GM12878 (cell line): ENCODE measurements around the gene PTPRM. TPM values are rescaled to one million over a fixed set of nuclear protein-coding genes. Genes with fewer than 3 reads are reported as not detected.

Source experiments
- ATAC-seq: fragments of 200-7000 bp; cut with Tn5 transposase; 3 replicates; pipeline ENCODE4 v1.9.1; 2020; ENCODE audit warnings: mild to moderate bottlenecking, moderate library complexity
- BruUV-seq: library from RNA; stranded (reverse); fragments of 400-500 nt; replicated peaks from 2 replicates; lab custom pipeline; 2021; lab: Mats Ljungman, UMichigan
- CTCF ChIA-PET: fragments of 300-600 bp; sonication (Branson Sonifier 250); formaldehyde crosslinking; extraction: SDS; loops from one replicate; lab custom pipeline; 2021; ENCODE audit warnings: inconsistent platforms; lab: Yijun Ruan, JAX
- POLR2A ChIA-PET: fragments of 350-600 bp; formaldehyde crosslinking; extraction: SDS; loops from one replicate; lab custom pipeline; 2021; ENCODE audit warnings: inconsistent platforms; lab: Charles Lee
- RAD21 ChIA-PET: fragments of 300-600 bp; sonication (Branson Sonifier 250); formaldehyde crosslinking; loops from one replicate; lab custom pipeline; 2023; ENCODE audit warnings: antibody characterized with exemption; ENCODE audit not compliant: unreplicated experiment; lab: Charles Lee
- SMC1A ChIA-PET: fragments of 300-600 bp; sonication (Branson Sonifier 250); formaldehyde crosslinking; loops from one replicate; lab custom pipeline; 2023; ENCODE audit not compliant: unreplicated experiment, uncharacterized antibody; lab: Charles Lee
- DNase-seq: peaks from one replicate; pipeline ENCODE4 v3.0.0-alpha.2; 2011; ENCODE audit warnings: low read depth, low spot score
- FAIRE-seq: peaks from 3 replicates; lab custom pipeline; 2011; peaks lifted over from hg19 to GRCh38; lab: Jason Lieb, UNC
- H2AFZ ChIP-seq: 2 replicates; pipeline ENCODE4 v1.6.0; 2011; ENCODE audit warnings: low read depth, low read length, control low read depth; ENCODE audit not compliant: control insufficient read depth
- H3K27ac ChIP-seq: 2 replicates; pipeline ENCODE4 v1.5.1; 2011; ENCODE audit warnings: control low read depth; ENCODE audit not compliant: control insufficient read depth, insufficient read depth
- H3K27me3 ChIP-seq, 2 experiments: replicated peaks in 1 of 2; 2 replicates each; pipeline versions ENCODE4 v1.6.0 to v1.6.1; 2011; ENCODE audit warnings: low read length in 1 of 2; ENCODE audit not compliant: control insufficient read depth in 2 of 2, insufficient read depth in 2 of 2
- H3K36me3 ChIP-seq, 2 experiments: 2 replicates each; pipeline ENCODE4 v1.5.1; 2011; ENCODE audit warnings: low read length in 1 of 2; ENCODE audit not compliant: control insufficient read depth in 2 of 2, insufficient read depth in 2 of 2
- H3K4me1 ChIP-seq: 2 replicates; pipeline ENCODE4 v1.6.1; 2011; ENCODE audit warnings: mild to moderate bottlenecking, low read length, moderate library complexity, mixed read lengths; ENCODE audit not compliant: control insufficient read depth, insufficient read depth
- H3K4me2 ChIP-seq: 2 replicates; pipeline ENCODE4 v1.6.0; 2011; ENCODE audit warnings: control low read depth; ENCODE audit not compliant: control insufficient read depth, insufficient read depth
- H3K4me3 ChIP-seq: fragments of 200-600 bp; sonication (generic); 2 replicates; pipeline ENCODE4 v1.5.1; 2016
- H3K79me2 ChIP-seq: 2 replicates; pipeline ENCODE4 v1.6.0; 2011; ENCODE audit warnings: low read length; ENCODE audit not compliant: control insufficient read depth, insufficient read depth
- H3K9ac ChIP-seq: 2 replicates; pipeline ENCODE4 v1.8.0; 2011; ENCODE audit warnings: low read length, control low read depth, mixed read lengths; ENCODE audit not compliant: control insufficient read depth, insufficient read depth
- H3K9me3 ChIP-seq: replicated peaks from 3 replicates; pipeline ENCODE4 v1.5.1; 2011; ENCODE audit warnings: mild to moderate bottlenecking, low read length; ENCODE audit not compliant: control insufficient read depth, insufficient read depth
- H4K20me1 ChIP-seq: 2 replicates; pipeline ENCODE4 v1.6.0; 2011; ENCODE audit not compliant: control insufficient read depth, insufficient read depth
- ATF2 ChIP-seq: IDR thresholded peaks from 2 replicates; pipeline ENCODE4 v1.6.1; 2012; ENCODE audit warnings: low read length, inconsistent platforms
- CBX5 ChIP-seq: sonication (generic); IDR thresholded peaks from 2 replicates; pipeline ENCODE4 v1.6.1; 2016; ENCODE audit warnings: low read depth, moderate library complexity, mild to moderate bottlenecking, inconsistent platforms
- CTCF ChIP-seq, 3 experiments: IDR thresholded peaks in 2 of 3; conservative IDR thresholded peaks in 1 of 3; 2 replicates each; pipeline ENCODE4 v1.5.1; 2011; ENCODE audit warnings: low read depth in 3 of 3, low read length in 3 of 3, mild to moderate bottlenecking in 3 of 3, control low read depth in 2 of 3, moderate library complexity in 2 of 3, inconsistent platforms in 1 of 3, mixed read lengths in 1 of 3; ENCODE audit not compliant: control insufficient read depth in 2 of 3, insufficient read depth in 1 of 3; ENCODE audit errors: extremely low read depth in 1 of 3
- EGR1 ChIP-seq, 2 experiments: IDR thresholded peaks; 1 replicate in 1 of 2; 2 replicates in 1 of 2; pipeline ENCODE4 v1.6.1; 2011 to 2012; ENCODE audit warnings: low read depth in 2 of 2, low read length in 2 of 2, borderline replicate concordance in 1 of 2, mild to moderate bottlenecking in 1 of 2, moderate library complexity in 1 of 2
- IKZF2 ChIP-seq, 2 experiments: fragments of 450-650 bp; IDR thresholded peaks; 2 replicates each; pipeline ENCODE4 v1.6.1; 2017; ENCODE audit warnings: mild to moderate bottlenecking in 2 of 2, moderate library complexity in 2 of 2
- MEF2B ChIP-seq: fragments of 450-650 bp; IDR thresholded peaks from 2 replicates; pipeline ENCODE4 v1.6.1; 2018; ENCODE audit warnings: mild to moderate bottlenecking, moderate library complexity; ENCODE audit not compliant: partially characterized antibody, poor library complexity, severe bottlenecking
- NFYB ChIP-seq: IDR thresholded peaks from 2 replicates; pipeline ENCODE4 v1.6.1; 2011; ENCODE audit warnings: low read depth, mild to moderate bottlenecking, low read length, improper control_type of control experiment, moderate library complexity; ENCODE audit not compliant: insufficient read depth
- SKIL ChIP-seq: fragments of 450-650 bp; IDR thresholded peaks from 2 replicates; pipeline ENCODE4 v1.6.1; 2017; ENCODE audit warnings: mild to moderate bottlenecking, low read depth, inconsistent platforms; ENCODE audit not compliant: poor library complexity, severe bottlenecking
- TBL1XR1 ChIP-seq: IDR thresholded peaks from 2 replicates; pipeline ENCODE4 v1.6.1; 2012; ENCODE audit warnings: low read depth, low read length, improper control_type of control experiment
- USF1 ChIP-seq: IDR thresholded peaks from 2 replicates; pipeline ENCODE4 v1.6.1; 2011; ENCODE audit warnings: borderline replicate concordance, low read depth, mild to moderate bottlenecking, moderate library complexity, mixed read lengths, low read length; ENCODE audit not compliant: insufficient read depth; ENCODE audit errors: extremely low read length
- ZBTB11 ChIP-seq: fragments of 450-650 bp; formaldehyde crosslinking; IDR thresholded peaks from 2 replicates; pipeline ENCODE4 v1.5.0; 2022; ENCODE audit warnings: mild to moderate bottlenecking, missing genetic modification characterization
- ZSCAN29 ChIP-seq: fragments of 450-650 bp; IDR thresholded peaks from 2 replicates; pipeline ENCODE4 v1.6.1; 2017; ENCODE audit warnings: mild to moderate bottlenecking, moderate library complexity
- WGBS: methylation state at CpG from one replicate; pipeline ENCODE4 v1.1.6; 2016; ENCODE audit warnings: low lambda C conversion rate; ENCODE audit not compliant: insufficient replicate concordance, insufficient coverage; ENCODE audit errors: missing lambda C conversion rate; 5-methylcytosine and 5-hydroxymethylcytosine counted together
- in situ Hi-C: fragments of 300-500 bp; cut with MboI; formaldehyde crosslinking; loops from 9 replicates; pipeline ENCODE4 v1.14.3; 2018; ENCODE audit warnings: mixed read lengths
- intact Hi-C: fragments of 100-400 bp; cut with micrococcal nuclease; formaldehyde crosslinking; loops from one replicate; pipeline ENCODE4 v1.14.2; 2022; ENCODE audit not compliant: unreplicated experiment
- polyA plus RNA-seq, 11 experiments: library from polyadenylated mRNA; depleted of rRNA in 4 of 11; unstranded in 6 of 11; stranded (reverse) in 5 of 11; fragments of >200 nt; fragmentation: Nextera tagmentation in 4 of 11; fragmentation: Illumina TruSeq in 1 of 11; extraction: Ambion mirVana in 4 of 11; extraction: Trizol in 1 of 11; gene quantifications; 1 replicate in 1 of 11; 2 replicates in 10 of 11; pipeline versions ENCODE4 v1.2.1 to v1.2.3, GENCODE V29; 2011 to 2016; ENCODE audit warnings: inconsistent platforms in 2 of 11, missing spikeins in 2 of 11, low read depth in 1 of 11
- total RNA-seq, 4 experiments: library from RNA; depleted of rRNA in 3 of 4; stranded (reverse); fragments of >200 nt in 3 of 4; fragmentation: Illumina TruSeq in 1 of 4; extraction: Trizol in 1 of 4; gene quantifications; 2 replicates each; pipeline versions ENCODE4 v1.2.1 to v1.2.3, GENCODE V29; 2013 to 2021

PTPRM gene
- total and polyA plus RNA-seq, 10 of the 15 experiments (the other 5 are each of a cell fraction or from before 2014, with no cell fraction given) = 0.07 to 22.6 (median 0.60) TPM

GRCh38 chr18:8431036-8431435 is 863.9 kb downstream of the PTPRM start (continued):
- TF ChIP-seq USF1 = no peak
- TF ChIP-seq ZSCAN29 = no peak
- TF ChIP-seq MEF2B = no peak
- TF ChIP-seq EGR1 (IDR thresholded peaks at IDR 0.05; ENCODE audit: borderline replicate concordance in 1 of 2, low read depth in 2 of 2, low read length in 2 of 2) = no peak
- TF ChIP-seq CTCF (IDR thresholded peaks at IDR 0.05 in 2 of 3, conservative IDR thresholded peaks at IDR 0.05 in 1 of 3; ENCODE audit: control insufficient read depth in 2 of 3, extremely low read depth in 1 of 3, insufficient read depth in 1 of 3, low read depth in 3 of 3, low read length in 3 of 3) = no peak
- no peak for TF ChIP-seq TBL1XR1
- TF ChIP-seq IKZF2 (IDR thresholded peaks at IDR 0.05) = no peak
- TF ChIP-seq ATF2 = no peak

- no TSS peak for BruUV-seq
- Histone ChIP-seq H3K79me2 (no peaks in the 10 kb centered on the region), H3K36me3 (no peaks in the 10 kb centered on the region), H2AFZ (no peak overlapping the region), H3K4me3 (no peak overlapping the region), H3K27me3 (peaks cover 0 to 2% of the 10 kb centered on the region in 2 experiments; a peak in 1 of 4 replicates), H4K20me1 (no peaks in the 10 kb centered on the region), H3K27ac (no peak overlapping the region), H3K9ac (no peak overlapping the region), H3K9me3 (no peaks in the 10 kb centered on the region), H3K4me1 (no peaks in the 10 kb centered on the region), H3K4me2 (no peak overlapping the region)
- RAD21 ChIA-PET = no interaction called here
- FAIRE-seq (no peak), DNase-seq (no peak), ATAC-seq (no peak)
- POLR2A ChIA-PET = no interaction called here
- WGBS = 57% methylated on average over 15 of the region's 15 CpGs
- in situ Hi-C loops = no loop called here
- CTCF ChIA-PET = no interaction called here
- intact Hi-C loops = no loop called here
- SMC1A ChIA-PET = no interaction called here
- TF ChIP-seq ZBTB11 (CRISPR knock-in tag) (no peak), SKIL (no peak), NFYB (no peak), CBX5 (no peak)
Measured at GRCh38 chr18:8433323-8433722, 866.2 kb downstream of the PTPRM start.
